ENCODE measurements around the gene CROCC2. TPM values are rescaled to one million over a fixed set of nuclear protein-coding genes. Genes with fewer than 3 reads are reported as not detected.
A peak's percentile ranks its signal among the peaks of the same experiment; 100 is the strongest.

CROCC2 gene
- total and polyA plus RNA-seq, 2 donors from 2014 or later, result 0.13 TPM; not detected in 1

DNA sequence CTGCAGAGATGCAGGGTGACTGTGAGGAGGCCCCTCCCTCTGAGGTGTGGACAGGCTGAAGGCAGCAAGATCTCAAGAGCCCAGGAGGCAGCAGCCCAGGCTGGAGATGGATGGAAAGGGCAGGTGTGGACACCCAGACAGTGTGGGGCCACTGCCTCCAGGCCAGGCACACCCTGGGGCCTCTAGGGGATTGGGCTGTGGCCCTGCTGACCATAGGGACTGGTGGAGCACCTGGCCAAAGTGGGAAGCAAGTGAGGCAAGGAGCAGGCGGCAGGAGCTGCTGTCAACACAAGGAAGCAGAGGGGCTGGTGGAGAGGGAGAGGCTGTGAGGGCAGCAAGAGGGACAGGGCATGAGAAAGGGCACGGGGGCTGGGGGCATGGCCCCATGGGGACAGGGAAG lies 103.1 kb downstream of the CROCC2 start:
- Histone ChIP-seq H3K27ac (ENCODE audit: low read depth in 2 of 2, low read length in 2 of 2) (no peak overlapping the region), H3K4me1 (ENCODE audit: control insufficient read depth in 2 of 3, insufficient read depth in 2 of 3, low read depth in 1 of 3, low read length in 3 of 3) (peaks cover 0 to 22% (median 0%) of the 10 kb centered on the region in 3 donors), H3K9me3 (ENCODE audit: control insufficient read depth in 2 of 3, insufficient read depth in 1 of 3, low read length in 3 of 3) (peaks cover 0 to 8% (median 0%) of the 10 kb centered on the region in 3 donors), H3K36me3 (ENCODE audit: control insufficient read depth in 2 of 3, insufficient read depth in 3 of 3, low read length in 3 of 3) (no peaks in the 10 kb centered on the region), H3K4me3 (ENCODE audit: low read length in 3 of 3) (no peak overlapping the region), H3K9ac (ENCODE audit: low read length in 3 of 3) (no peak overlapping the region), H3K27me3 (ENCODE audit: control insufficient read depth, insufficient read depth, low read length) (no peaks in the 10 kb centered on the region)
- FAIRE-seq (no peak), DNase-seq (peak in 1 of 5 donors; percentile 63)
- intact Hi-C loops (cut with DNase I), result no loop called here
- TF ChIP-seq CTCF (IDR thresholded peaks at IDR 0.05; ENCODE audit: borderline replicate concordance, extremely low read depth, insufficient read depth), result no peak

DNA sequence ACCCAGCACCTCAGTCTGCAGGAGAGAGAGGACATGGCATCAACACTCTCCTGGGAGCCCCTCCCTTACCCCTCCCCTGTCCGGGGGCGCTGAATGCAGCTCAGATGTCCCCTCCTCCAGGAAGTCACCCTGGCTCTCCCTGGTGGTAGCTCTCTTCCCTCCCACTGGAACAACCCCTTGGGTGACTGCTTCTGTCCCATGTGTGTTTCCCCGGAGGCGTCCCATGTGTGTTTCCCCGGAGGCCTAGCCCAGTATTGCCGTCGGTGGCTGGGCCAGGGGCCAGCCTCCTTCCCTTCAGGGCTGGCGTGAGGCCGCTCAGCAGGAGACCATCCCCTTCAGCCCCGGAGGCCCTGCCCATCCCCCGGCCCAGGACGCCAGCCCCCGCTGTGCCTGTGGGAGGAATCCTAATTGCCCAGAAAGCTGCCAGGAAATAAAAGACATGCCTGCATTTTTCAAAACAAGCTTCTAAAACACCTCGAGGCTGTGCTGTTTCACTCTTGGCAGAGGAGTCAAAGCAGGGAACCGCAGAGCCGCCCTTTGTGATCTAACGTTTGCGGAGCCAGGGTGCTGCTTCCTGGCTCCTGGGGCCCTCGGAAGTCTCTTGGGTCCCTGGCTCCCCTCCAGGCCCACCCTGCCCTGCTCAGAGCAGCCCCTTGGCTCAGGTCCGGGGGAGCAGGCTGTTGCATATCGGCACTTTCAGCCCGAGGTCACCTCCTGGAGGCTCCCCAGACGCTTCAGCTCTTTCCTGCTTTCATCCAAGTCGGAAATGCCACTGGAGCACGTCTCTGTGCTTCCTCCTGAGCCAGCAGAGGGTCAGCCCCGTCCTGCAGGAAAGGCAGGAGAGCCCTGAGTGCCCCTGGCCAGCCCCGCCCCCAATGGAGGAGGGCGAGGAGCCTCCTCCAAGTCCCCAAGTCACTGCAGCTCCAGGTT lies 103.7 kb downstream of the CROCC2 start:
- Histone ChIP-seq H3K27me3 (ENCODE audit: control insufficient read depth, insufficient read depth, low read length) (no peaks in the 10 kb centered on the region), H3K9ac (ENCODE audit: low read length in 3 of 3) (peak overlapping the region in 2 of 3 donors; percentile 10 to 19), H3K36me3 (ENCODE audit: control insufficient read depth in 2 of 3, insufficient read depth in 3 of 3, low read length in 3 of 3) (no peaks in the 10 kb centered on the region), H3K9me3 (ENCODE audit: control insufficient read depth in 2 of 3, insufficient read depth in 1 of 3, low read length in 3 of 3) (peaks cover 0 to 8% (median 0%) of the 10 kb centered on the region in 3 donors), H3K4me3 (ENCODE audit: low read length in 3 of 3) (peak overlapping the region in 1 of 3 donors; percentile 43), H3K27ac (ENCODE audit: low read depth in 2 of 2, low read length in 2 of 2) (peak overlapping the region in 1 of 2 donors; percentile 55), H3K4me1 (ENCODE audit: control insufficient read depth in 2 of 3, insufficient read depth in 2 of 3, low read depth in 1 of 3, low read length in 3 of 3) (peaks cover 0 to 22% (median 0%) of the 10 kb centered on the region in 3 donors)
- DNase-seq (peak; percentile 74 to 93 (median 76)), FAIRE-seq (no peak)
- intact Hi-C loops (cut with DNase I), result no loop called here
- no peak for TF ChIP-seq CTCF (IDR thresholded peaks at IDR 0.05; ENCODE audit: borderline replicate concordance, extremely low read depth, insufficient read depth)

- Histone ChIP-seq H3K4me3 (ENCODE audit: low read length in 3 of 3) (peak overlapping the region in 1 of 3 donors; percentile 43), H3K27me3 (ENCODE audit: control insufficient read depth, insufficient read depth, low read length) (no peaks in the 10 kb centered on the region), H3K9me3 (ENCODE audit: control insufficient read depth in 2 of 3, insufficient read depth in 1 of 3, low read length in 3 of 3) (peaks cover 0 to 5% (median 0%) of the 10 kb centered on the region in 3 donors), H3K9ac (ENCODE audit: low read length in 3 of 3) (no peak overlapping the region), H3K27ac (ENCODE audit: low read depth in 2 of 2, low read length in 2 of 2) (no peak overlapping the region), H3K36me3 (ENCODE audit: control insufficient read depth in 2 of 3, insufficient read depth in 3 of 3, low read length in 3 of 3) (no peaks in the 10 kb centered on the region), H3K4me1 (ENCODE audit: control insufficient read depth in 2 of 3, insufficient read depth in 2 of 3, low read depth in 1 of 3, low read length in 3 of 3) (peaks cover 0 to 22% (median 0%) of the 10 kb centered on the region in 3 donors)
- FAIRE-seq (no peak), DNase-seq (peak in 1 of 5 donors; percentile 74)
- no peak for TF ChIP-seq CTCF (IDR thresholded peaks at IDR 0.05; ENCODE audit: borderline replicate concordance, extremely low read depth, insufficient read depth)
- intact Hi-C loops (cut with DNase I), result no loop called here
Observed at GRCh38 chr2:241010531-241011295, 104.6 kb downstream of the CROCC2 start.
